GM19023 (cell line): ENCODE measurements around the gene SPOCK1.

ENCODE experiments used
- ATAC-seq: cut with Tn5 transposase; IDR thresholded peaks from one replicate; pipeline ENCODE4 v1.9.1; 2021; ENCODE audit warnings: mild to moderate bottlenecking, moderate library complexity; ENCODE audit not compliant: unreplicated experiment

Gene SPOCK1

DNA sequence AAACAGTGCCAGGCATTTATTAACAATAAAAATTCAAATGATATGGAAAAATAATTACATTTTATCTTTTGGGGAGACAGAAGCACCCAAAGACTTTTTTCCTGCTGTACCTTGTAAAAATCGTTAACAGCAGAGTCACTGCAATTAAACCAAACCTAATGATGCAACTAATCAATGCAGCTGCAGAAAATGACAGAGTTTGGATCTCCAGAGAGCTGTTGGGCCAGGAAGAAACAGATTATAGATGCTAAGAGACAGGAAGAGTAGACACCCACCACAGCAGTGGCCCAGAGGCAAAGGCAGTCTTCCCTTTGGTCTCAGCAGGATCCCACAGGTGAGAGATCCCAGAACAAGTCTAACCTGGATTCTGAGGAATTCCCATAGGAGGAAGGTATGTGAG lies 53.0 kb downstream of the SPOCK1 start:
- no peak for ATAC-seq

DNA sequence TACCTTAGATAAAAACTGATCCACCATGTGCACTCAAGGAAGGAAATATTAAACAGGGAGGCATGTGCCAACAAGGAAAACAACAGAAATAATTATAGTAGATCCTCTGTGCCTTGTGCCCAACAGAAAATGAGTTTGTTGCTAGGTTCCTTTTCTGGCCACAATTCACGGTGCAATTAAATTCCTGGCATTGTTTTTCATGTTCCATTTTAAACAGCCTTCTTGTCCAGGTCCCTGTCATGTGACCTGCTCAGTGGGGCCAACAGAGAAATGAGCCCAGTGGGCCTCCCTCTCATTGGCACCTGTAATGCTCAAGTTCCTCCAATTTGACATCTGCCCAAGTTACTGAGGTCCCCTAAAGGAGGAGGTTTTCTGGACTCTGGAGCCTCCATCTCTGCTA lies 56.5 kb downstream of the SPOCK1 start:
- no peak for ATAC-seq

DNA sequence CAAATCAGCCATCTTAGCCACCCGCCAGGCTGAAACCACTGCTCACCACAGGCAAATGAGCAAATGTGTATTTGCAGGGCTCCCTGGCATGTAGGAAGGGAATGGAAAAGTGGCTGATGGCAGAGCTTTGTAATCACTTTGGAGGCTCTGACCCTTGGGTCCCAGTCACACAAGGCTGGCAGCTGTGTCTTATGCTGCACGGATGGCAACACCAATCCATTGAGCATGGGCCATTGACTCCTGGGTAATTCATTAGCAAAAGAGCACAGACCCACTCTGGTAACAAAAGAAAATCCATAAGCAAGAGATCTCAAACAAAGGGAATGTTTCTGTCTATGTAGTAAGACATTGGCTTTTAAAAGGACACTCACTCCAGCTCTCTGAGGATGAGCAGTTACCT lies 57.6 kb downstream of the SPOCK1 start:
- ATAC-seq: no peak

DNA sequence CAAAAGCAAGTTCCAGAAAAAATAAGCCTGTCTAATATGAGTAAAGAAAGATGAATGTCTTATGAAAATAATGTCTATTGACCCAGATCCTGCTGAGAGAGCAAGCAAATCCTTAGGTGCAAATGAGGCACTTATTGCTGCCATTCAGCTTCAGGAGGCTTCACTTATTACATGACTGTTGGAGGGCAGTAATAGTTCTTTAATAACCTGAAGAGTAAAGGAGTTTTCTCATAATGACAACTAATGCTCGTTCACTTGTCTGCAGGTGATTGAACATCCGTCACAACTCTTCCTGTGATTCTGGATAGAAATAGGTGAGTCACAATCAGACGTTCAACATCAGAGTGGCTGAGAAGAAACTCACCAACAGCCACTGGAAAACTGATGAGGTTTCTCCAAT lies 58.3 kb downstream of the SPOCK1 start:
- no peak for ATAC-seq

DNA sequence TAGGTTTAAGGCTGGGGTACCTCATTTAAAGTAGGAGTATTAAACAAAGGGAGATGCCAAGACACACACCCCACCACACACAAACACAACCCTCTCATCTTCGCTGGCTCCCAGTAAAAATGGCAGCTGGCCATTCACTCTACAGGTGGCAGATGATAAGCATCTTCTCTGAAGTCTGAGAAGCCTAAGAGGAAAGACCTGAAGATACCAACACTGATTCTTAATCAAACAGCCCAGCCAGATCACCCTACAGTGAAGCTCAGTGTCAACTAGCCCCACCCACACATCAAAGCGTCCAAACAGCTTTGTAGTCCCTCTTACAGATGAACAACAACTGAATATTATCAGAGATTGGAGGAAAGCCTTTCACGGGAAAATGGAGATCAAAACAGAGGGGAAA lies 59.5 kb downstream of the SPOCK1 start:
- no peak for ATAC-seq

DNA sequence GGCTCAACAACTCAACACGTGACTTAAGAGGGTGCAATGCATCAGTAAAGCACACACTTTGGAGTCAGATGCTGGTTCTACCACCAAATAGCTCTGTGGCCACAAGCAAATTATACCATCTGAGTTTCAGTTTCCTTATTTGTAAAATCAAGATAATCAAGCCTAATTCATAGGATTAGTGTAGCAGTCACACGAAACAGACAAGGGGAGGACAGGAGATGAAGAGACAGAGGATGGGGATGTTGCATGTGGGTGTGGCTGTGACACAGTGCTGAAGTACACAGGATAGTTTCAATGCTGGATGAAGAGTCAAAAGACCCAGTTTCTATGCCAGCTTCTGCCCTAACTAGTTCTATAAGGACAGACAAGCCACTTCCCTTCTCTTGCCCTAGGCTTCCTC lies 60.2 kb downstream of the SPOCK1 start:
- ATAC-seq: no peak

DNA sequence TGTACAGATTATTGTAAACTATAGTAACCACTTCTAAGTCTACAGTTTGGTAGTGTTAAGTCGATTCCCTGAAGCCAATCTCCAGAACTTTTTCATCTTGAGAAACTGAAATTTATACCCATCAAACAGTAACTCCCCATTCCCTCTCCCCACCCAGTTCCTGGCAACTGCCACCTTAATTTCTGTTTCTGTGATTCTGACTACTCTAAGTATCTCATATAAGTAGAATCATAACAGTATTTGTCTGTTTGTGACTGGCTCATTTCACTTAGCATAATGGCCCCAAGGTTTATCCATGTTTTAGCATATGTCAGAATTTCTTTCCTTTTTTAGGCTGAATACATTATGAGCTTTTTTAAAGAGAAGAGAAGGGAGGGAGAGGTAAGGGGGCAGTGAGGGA lies 61.4 kb downstream of the SPOCK1 start:
- no peak for ATAC-seq

DNA sequence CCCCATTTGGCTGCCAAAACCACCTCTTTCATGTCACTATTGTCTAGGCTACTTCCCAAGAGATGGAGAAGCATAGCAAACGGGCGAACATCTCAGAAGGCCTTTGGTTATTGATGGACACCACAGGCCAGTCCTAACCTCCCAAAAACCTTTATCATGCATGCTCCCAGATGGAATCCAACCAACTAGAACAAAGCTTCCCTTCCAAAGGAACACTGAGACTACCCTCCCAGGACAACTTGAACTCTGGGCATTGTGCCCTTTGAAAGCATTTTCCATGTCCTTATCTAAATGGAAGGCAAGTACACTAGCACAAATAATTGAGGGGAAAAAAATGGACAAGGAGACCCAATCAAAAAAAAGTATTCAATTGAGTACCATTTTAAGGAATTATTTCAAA lies 65.6 kb downstream of the SPOCK1 start:
- ATAC-seq: no peak

DNA sequence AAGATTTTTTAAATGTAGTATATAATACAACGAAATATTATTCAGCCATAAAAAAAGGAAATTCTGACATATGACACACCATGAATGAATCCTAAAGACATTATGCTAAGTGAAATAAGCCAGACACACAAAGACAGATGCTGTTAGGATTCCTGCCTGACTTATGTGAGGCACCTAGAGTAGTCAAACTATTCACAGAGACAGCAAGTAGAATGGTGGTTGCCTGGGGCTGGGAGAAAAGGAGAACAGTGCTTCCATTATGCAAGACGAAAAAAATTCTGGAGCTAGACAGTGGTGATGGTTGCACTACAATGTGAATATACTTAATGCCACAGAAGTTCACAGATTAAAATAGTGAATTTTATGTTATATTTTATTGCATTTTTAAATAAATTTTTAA lies 66.8 kb downstream of the SPOCK1 start:
- ATAC-seq: no peak

DNA sequence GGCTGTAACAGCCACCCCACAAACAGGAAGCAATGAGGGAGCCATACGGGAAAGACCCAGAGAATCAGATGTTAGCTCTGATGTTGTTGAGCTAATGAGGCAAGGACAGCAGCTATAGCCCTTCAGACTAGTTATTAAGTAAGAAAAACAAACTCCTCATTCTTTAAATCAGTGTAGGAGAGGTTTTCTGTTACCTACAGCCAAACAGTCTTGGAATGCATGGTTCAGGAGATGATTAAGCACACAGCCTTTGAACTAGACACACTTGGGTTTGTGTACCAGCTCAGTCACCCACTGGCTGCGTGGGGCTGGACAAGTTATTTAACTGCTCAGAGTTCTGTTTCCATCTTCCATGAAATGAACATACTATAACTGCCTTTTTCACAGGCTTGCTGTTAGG lies 68.1 kb downstream of the SPOCK1 start:
- ATAC-seq: no peak

DNA sequence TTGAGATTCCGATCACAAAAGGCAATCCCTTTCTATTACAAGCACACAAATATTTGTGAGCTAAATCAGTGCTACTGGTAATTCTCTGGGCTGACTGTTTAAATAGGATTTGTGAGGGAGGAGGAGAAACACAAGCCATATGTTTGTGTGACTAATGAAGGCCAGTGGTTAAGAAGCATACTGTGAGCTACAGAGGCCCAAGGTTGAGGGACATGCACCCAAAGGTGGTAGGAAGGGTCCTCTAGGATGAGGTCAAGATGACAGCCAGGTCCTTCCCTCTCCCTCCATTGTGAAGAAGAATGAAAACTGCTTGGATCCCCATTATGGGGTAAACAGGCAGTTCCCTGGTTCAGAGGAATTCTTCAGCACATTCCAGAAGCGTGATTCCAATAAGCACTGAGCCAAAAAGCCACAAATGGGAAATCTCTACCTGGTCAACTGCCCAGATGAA lies 83.9 kb downstream of the SPOCK1 start:
- no peak for ATAC-seq

DNA sequence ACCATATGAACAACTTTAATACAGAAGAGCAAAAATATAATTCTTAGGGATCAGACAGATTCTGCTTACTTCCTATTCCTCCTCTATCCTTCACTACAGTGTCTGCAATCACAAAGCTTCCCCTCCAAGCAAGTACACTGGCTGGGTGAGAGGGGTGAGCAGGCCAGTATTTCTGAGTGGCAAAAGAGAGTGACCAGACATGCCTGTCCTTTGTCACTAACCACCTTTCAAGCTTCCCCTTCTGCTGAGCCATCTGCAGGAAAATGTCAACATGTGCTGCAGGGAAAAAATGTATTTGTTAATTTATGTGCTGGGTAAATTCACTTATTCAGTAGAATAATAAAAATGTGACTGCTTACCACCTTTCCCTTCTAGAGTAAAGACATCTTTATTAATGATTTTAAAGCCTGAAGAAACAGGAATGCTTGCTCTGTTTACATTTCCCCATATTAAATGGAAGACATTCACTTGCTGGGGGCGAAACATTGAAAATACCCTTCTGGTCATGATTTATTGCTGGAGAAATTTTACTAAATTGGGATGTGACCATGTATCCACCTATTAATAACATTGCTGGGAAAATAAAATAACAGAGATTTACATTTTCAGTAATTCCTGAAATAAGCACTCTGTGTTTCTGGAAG lies 84.9 kb downstream of the SPOCK1 start:
- ATAC-seq: no peak

DNA sequence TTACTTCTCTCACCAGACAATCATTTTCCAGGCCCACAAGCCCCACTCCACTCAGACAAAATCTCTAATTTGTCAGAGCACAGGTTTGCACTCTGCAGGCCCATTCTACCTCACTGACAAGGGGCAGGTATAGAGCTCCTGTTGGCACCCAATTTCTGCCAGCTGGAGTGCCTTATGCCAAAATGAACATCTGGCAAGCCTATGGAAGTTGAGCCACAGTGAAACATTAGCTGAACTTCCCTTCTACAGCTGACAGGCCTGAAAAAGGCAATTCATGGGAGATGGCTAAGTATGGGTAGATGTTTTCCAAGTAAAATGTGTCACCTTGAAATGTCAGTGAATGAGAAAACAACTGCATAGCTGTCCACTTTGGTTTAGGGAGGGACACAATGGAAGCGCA lies 87.0 kb downstream of the SPOCK1 start:
- ATAC-seq: no peak

DNA sequence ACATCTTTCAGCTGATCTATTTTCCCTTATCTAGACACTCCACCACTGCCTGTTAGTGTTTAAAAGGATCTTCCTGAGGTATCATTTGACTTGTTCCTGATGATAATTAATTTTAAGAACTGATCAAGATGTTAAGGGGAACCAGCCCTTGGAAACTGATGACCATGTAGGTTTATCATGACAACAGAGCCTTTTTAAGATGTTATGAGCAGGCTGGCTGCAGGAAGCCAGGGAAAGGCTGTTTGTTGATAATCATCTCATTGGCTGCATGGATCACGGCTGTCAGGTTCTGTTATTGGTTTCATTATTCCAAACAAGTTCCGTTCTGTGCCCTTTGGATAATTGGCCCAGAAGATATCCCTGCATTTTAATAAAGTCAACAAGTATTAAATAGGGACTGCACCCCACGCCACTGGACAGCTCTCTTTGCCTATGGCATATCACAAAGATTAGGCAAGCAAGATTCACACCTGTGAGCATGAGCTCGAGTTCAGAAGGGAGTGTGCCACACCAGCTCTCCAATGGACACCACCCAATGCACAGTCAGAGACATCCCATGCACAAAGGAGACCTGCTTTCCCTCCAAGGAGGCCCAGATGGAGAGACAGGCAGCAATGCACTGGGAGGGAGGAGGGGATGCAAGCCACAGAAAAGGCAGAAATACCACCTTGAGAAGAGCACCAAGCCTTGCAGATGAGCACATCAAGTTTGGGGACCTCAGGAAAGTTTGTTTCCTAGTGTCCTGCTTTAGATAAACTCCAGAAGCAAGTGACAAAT lies 88.7 kb downstream of the SPOCK1 start:
- ATAC-seq: no peak

DNA sequence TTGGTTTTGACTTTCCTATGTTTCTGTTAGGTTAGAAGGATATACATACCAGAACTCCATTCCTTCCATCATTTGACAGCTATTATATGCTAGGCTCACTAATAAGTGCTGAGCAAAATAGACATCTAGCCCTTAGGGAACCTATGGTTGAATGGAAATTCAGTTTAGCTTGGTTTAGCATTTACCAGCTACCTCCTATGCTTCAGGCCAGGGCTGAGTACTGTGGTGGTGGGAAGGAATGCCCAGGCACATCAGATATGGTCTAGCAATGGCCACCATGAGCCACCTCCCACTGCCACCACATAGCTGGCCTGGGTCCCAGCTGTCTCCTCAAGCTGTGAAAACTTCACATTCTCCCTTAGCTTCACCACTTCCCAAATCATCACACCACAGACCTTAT lies 89.4 kb downstream of the SPOCK1 start:
- no peak for ATAC-seq

DNA sequence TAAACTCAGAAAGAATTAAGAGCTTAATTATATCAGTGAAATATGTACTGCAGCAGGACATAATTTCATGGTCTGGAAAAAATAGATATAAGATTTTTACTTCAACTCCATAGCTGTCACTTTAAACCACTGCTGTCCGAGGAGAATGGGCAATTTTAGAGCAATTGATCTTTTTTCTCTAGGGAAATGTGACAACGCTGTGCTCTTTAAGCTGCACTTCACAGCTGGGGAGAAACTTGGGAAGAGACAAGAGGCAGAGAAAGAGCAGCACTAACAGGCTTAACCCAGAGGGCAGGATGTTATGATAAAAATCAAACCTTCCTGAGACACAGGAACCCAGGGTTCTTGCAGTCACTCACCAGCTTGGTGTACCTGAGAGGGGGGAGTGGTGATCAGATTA lies 92.0 kb downstream of the SPOCK1 start:
- no peak for ATAC-seq

DNA sequence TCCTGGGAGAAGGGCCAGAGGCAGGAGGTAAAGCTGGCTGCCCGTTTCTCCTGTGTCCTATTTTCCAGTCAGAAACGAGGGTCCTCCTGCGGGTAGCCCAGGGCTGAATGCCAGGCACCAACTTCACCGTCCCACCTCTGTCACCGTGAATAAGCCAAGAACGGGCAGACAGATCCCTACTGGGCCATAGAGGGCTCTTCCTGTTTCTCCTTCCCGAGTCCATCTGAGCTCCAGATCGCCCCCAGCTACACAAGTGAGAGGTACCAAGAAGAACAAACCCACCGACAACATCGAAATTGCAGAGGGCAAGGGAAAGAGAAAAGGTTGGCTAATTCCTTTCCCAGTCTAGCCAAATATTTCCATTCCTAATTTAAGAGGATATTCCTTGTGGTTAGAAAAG lies 93.7 kb downstream of the SPOCK1 start:
- no peak for ATAC-seq

DNA sequence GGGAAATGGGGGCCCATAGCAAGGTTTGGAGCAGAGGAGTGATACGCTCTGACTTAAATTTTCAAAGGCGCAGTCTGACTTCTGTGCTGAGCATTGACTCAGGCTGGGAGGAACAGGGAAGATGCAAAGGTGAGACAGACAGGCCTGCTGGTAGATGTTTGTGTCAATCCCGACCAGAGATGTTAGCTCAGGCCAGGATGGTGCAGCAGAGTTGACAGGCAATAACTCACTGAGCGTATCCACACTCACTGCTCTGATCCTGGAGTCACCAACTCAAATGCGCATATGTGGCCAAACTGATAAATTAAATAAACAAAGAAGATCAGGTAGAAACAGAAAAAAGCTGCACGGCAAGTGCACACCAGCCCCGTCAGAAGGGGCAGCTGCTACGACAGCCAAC lies 95.3 kb downstream of the SPOCK1 start:
- ATAC-seq: no peak

DNA sequence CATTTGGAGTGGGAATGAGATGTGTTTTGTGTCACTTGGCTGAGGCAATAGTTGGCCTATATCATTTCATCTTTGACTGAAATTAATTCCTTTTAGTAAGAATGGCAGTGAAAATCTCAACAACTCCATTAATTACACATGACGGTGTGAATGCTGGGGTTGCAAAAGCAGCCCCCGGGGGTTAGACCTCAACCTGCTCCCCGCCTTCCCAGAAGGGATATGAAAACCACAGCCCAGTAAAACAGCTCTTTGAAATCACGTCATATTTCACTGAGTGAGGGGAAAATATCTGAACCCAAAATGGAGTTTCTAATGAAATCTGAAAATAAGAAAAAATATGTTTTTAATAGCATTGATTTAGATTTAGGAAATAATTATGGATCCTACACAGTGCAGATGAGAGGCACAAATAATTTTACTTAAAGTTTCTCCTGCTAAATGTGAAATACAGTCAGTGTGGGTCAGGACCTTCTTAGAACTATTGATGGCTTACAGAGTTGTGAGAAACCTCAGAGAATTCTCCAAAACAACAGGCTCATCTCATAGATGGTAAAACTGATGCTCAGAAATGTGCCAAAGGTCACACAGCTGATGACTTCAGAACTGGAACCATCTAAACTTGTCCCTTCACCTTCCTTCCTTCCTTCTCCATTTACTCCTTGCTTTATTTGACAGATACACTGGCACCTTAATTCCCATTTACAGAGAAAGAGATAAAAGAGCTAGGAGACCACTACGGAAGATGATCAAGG lies 96.5 kb downstream of the SPOCK1 start:
- no peak for ATAC-seq

DNA sequence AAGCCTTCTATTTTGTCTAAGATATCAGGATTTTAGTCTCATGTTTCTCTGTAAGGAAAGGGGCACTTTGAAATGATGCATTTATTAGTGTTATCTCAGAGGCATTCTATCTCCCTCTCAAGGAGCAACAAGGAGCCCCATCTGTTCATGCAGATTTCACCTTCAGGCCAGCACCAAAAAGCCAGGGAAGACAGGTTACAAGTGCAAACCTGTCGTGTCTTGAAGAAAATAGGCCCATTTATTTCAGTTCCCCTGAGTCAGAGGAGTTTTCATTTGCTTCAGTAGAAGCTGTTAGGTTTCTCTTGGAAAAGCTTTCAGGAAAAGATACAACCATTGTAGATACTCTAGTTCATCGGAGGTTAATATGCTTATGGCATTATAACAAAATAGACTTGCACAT lies 97.2 kb downstream of the SPOCK1 start:
- no peak for ATAC-seq

DNA sequence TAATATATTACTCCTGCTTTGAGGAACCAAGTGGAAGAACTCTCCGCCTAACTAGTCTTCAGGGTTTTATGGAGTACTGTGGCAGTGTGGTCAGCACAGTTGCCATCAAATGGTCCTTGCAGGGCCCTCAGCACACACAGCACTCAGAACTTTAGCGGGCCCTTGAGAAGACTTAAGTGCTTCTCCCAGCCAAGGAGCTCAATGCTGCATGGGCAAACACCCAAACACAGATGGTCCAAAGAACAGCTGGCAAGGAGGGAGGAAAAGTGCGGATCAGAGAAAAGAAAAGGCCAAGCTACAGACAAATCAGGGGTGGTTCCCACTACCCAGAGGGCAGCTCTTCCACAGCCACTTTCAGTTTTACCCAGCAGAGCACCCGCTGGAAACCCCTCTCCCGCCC lies 98.6 kb downstream of the SPOCK1 start:
- ATAC-seq: no peak

DNA sequence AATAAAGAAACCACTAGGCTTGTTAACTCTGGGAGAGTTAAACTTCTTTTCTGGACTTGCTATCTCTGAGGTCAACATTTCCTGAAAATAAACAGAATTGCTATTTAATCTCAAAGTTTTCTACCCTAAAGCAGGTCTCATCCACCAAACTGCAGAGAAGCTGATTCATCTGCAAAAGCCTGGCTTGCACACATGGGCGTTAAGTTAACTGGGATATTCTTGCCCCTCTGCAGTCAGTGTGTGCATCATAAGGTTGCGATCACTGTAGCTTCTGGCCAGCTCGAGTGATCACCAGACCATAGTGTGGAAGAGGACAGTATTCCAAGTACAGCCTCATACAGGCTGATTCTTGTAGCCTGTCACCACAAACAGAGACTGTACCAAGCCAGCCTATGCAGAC lies 99.2 kb downstream of the SPOCK1 start:
- ATAC-seq: no peak
